ENCODE data around the gene SKAP2.
"Not testable (repeated sequence)": the region's sequence is repeated elsewhere in the genome, so short reads cannot be mapped to it uniquely, and the experiment has no call there.

Gene SKAP2

DNA sequence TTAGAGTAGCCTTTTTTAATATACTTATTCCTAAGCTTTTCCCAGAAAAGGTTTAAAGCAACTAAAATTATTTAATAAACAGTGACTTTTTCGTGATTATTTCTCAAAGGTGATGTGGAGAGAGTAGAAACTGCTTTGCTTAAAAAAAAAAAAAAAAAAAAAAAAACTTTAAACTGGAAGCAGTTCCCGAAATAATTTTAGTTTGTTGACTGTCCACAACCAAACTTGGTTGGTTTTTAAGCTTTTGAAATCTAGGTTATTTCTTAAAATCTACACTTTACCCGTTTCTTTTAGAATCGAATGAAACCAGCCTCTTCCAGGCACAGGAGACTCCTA, 7.3 kb downstream of the SKAP2 start:
- DNase-seq = no peak

DNA sequence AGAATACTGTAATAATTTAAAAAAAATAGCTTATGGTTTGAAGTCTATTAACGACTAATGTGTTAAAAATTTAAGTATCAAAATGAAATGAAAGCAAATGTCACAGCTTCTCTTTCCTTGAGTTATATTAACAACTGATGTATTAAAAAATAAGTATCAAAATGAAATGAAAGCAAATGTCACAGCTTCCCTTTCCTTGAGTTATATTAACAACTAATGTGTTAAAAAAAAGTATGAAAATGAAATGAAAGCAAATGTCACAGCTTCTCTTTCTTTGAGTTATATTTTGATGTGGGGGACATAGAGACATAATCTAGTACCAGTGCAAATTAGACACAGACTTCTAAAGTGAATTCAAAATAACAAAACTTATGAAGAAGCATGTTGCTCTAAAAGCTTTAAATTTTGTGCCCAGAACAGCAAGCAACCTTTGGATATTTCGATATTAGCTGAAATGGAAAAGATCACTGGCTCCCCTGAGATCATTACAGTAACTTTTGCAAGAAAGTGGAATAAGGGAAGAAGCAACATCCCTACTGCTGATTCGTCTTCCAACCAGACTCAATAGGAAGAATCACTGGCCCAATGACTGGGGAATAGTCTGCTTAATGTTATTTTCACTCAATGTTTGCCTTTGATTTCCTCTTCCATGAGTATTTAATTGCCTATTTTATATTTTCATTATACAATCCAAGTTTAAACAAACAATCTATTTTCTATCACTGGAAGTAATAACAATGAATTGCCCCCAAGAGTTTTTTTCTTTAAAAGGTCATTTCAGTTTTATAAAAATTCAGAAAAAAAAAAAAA, 8.0 kb downstream of the SKAP2 start:
- peak; percentile 16 for DNase-seq

DNA sequence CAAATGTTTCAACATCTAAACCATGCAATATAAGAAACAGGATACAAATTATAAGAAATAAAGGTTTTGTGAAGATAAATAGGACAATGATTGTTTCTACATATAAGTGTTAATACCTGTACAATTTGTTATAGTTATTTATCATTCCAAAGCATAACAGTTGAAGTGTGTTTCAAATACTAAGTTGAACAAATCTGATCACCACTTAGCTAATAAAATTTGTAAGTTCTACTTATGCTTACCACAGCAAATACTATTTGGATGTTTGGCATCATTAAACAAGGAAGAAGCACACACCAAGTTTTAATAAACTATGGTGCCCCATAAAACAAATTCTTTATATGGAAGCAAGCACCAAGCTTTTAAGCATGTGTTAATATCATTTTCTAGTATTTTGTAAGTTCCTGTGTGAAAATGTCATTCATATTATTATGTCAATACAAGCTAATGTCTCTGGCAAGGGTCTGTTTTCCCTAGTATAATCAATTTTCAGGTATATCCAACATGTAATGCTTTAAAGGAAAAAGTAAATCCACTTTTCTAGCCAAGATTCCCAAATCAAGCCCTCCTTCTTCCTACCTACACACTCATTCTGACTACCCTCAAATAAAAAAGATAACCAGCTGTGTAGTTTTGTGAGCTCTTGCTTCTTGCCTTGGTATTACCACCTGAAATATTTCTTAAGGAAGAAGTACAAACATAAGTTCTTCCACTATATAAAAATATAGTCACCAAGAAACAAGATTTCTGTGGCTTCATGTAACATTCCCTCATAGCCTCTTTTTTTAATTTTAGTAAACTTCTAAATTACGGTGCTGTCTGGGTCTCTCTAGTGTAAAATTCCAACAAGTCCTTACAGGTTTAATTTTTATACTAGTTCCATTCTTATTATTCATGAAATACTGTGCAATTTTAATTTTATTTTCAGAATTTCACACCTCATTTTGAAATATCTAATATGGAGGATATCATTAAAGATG, 9.2 kb downstream of the SKAP2 start:
- DNase-seq = no peak

DNA sequence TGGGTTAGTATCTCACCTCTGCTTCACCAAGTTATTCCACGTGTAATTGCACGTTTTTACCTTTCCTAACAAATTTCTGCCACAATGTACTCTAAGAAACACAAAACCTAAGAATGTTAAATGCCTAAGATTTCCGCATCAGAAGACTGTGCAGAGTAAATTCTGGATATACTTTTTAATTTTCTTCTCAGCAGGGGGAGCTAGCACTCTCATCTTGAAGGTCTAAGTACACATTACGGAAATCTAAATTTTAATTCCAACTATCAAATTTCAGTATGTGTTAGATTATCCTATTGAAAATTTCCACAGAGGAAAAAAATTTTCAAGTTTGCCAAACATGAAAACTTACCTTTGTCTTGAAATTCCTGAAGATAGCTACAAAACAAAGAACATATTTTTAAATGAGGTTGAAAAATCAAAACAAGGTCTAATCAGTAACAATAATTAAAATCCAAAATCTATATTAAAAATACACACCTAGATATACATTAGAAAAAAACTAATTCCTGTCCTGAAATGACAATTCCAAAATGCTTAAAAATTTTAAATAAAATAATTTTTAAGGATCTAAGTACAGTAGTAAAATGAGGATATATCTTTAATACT, 10.5 kb downstream of the SKAP2 start:
- peak; percentile 50 for DNase-seq

DNA sequence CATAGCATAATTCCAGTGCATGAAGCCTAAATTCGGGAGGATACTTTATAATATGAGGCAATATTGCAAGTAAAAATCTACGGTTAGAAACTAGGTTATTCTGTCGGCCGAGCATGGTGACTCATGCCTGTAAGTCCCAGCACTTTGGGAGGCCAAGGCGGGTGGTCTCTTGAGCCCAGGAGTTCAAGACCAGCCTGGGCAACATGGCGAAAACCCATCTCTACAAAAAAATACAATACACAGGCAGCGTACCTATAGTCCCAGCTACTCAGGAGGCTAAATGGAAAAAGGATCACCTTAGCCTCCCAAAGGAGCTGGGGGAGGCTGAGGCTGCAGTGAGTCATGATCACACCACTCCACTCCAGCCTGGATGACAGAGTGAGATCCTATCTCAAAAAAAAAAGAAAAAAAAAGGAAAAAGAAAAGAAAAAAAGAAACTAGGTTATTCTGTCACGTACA, 14.2 kb downstream of the SKAP2 start:
- no peak for DNase-seq

DNA sequence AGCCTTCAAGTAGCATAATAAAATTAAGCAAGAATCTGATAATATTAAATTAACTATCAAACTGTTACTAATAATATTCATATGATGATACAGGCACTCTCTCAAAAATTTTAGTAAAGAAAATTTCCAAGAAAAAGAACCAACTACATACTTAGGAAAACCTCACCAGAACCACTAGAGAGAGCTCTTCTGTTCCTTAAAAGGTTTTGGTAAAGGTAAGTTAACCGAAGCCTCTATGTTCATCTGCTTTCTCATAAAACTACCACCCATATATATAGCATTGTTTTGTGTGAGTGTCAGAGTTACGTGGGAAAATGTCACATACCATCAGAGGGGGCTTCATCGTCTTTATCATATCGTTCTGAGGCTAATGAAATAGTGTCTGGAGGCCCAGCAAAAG, 20.7 kb downstream of the SKAP2 start:
- DNase-seq = no peak

DNA sequence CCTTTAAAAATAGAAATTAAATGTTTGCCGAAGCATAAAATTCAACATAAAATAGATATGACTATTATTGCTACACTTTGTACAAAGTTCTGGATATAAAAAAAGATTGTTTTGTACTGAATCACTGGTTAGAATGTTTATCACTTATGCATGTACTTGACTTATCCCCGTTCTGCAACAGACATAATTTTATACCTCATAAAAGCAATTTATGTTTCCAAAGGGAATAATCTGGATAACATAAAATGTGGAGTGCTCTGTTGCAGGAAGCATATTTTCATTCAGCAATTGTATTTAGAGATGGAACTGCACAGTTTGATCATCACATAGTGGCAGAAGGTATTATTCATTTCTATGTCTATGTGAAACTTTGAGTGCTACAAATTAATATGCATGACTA, 21.5 kb downstream of the SKAP2 start:
- no peak for DNase-seq

DNA sequence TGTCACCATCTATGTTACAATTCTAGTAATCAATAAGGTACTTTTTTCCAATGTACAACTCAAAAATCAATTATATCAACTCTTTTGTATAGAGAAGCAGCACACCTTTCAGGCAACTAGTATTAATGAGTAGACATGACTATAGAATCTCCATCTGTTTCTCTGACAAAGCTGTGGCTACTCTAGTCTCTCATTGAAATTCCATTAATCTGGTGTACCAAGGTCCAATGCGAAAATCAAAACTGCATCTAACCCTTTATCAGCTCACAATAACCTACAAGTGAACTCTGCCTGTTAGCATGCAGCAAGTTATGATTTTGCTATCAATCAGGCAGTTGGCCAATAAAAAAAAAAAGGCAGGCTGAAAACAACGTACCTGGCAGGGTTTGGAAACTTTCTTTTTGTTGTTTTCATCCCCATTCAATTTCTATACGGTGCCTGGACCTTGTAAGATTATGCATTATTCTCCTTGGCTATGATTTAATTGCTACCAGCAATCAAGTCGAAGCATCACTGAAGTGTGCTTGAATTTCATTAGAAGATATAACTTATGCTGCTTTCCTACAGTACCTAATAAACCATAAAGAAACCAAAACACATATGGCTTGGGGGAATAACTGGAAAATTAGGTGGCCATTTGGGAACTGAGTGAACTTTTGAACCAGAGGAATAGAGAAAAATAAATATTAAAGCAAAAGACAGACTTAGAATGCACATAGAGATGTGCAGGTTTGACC, 23.2 kb downstream of the SKAP2 start:
- DNase-seq = no peak

DNA sequence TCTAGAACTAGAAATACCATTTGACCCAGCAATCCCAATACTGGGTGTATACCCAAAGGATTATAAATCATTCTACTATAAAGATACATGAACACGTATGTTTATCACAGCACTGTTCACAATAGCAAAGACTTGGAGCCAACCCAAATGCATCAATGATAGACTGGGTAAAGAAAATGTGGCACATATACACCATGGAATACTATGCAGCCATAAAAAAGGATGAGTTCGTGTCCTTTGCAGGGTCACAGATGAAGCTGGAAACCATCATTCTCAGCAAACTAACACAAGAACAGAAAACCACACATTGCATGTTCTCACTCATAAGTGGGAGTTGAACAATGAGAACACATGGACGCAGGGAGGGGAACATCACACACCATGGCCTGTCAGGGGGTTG, 27.6 kb downstream of the SKAP2 start:
- DNase-seq = not testable (repeated sequence)

DNA sequence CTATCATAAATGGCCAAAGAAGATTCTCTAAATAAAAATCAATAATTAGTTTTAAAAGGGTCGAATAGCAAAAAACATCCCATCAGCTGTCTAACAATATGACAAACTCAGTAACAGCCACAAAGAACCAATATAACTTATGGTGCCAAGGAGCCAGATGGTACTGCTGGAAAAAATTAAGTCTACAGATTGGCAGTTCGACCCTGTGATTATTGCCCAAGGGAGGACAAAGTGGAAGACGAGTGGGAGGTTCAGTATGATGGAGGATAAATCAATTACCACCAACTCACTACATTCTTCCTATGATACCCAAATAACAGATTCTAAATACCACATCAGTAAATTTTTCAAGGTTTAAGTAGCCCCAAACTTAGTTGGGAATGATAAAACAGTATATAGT, 49.0 kb downstream of the SKAP2 start:
- DNase-seq = no peak

DNA sequence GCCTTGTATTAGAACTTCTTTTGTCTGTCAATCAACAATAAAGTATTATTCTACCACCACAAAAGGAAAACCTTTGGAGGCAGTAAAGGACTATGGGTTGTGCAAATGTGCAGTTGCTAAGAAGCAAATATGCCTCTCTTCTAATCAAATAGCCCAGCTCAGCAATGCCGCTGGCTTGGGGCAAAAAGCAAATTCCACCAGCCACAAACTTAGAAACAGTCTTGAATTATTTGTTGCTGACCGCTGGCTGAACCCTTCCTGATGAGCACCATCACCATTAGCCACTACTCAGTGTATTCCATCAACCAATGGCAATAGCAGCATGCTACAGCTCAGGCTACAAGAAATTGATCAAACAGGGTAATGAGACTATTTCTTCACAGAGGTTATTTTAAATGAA, 51.0 kb downstream of the SKAP2 start:
- DNase-seq = no peak

DNA sequence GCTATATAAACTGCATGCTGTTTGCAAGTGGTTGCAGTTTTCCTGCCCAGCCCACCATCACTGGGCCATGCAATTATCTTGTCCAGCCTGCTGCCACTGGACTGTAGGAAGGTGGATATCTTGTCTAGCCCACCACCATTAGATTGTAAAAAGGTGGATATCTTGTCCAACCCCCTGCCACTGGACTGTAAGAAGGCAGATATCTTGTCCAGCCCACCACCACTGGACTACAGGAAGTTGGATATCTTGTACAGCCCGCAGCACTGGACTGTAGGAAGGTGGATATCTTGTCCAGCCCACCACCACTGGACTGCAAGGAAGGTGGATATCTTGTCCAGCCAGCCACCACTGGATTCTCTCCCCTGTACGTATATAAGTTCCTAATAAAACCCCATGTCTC, 69.8 kb downstream of the SKAP2 start:
- DNase-seq = no peak

DNA sequence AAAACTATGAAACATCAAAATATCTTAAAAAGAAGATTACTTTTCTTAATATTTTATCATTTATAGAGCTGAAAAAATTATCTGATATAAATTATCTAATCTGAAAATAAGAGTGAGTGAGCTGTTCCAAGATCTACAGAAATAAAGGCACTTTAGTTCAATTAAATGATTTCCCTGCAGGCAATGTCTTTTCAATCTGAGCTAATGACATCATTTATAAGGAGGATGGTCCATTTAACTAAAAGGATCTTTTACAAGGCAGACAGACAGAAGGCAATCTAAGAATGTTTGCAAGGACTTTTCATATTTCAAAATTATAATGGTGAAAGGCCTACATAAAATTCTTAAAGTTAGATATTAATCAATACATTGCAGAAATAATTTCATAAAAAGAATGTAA, 71.8 kb downstream of the SKAP2 start:
- no peak for DNase-seq

DNA sequence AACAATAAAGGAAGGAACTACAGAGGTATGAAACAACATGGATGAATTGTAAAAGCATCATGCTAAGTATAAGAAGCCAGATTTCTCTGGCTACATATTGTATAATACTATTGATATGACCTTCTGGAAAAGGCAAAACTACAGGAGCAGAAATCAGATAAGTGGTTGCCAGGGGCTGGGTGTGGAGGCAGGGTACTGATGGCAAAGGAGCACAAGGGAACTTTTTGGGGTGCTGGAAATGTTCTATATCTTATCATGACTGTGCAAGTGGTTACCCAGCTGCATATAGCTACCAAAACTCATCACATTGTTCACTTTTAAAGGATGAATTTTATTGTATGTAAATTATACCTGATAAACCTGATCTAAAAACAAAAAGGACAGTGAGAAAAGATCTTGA, 72.4 kb downstream of the SKAP2 start:
- DNase-seq = no peak

DNA sequence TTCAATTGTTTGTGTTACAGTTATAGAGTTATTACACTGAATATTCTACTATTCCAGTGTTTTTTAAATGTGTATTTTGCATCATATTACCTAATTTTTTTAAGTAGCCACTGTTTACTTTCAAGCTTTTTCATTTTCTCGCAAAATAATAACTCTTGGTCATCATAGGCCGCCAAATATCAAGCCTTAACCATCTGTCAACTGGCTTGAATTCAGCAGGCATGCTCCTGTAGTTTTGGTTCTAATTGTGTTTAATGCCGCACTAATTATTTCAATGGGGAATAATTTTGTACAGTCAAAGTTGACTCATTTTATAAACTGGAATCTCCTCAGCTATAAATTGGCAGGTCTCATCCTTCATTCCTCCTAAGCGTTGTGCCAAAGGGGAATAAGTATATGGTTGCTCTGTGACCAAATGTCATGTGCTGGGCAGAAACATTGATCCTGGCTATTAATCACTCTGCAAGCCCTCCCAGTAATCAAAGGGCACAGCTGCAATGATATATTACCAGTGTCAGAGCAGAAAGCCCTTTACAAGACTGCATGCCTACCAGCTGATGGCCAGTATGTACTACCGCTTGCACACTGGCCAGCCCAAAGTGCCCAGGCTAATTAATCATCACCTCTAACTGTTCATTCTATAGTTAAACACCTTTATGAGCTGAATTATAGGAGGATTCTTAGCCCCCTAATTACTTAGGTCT, 74.8 kb downstream of the SKAP2 start:
- DNase-seq = no peak

DNA sequence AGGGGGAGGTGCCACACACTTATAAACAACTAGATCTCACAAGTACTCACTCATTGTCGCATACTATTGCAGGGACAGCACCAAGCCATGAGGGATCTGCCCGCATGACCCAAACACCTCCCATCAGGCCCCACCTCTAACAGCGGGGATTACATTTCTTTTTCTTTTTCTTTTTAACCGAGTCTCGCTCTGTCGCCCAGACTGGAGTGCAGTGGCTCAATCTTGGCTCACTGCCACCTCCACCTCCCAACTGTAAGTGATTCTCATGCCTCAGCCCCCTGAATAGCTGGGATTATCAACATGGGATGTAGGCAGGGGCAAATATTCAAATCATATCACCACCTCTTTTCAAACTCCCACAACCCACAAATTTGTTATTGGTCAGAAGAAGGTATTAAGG, 76.7 kb downstream of the SKAP2 start:
- DNase-seq = no peak

DNA sequence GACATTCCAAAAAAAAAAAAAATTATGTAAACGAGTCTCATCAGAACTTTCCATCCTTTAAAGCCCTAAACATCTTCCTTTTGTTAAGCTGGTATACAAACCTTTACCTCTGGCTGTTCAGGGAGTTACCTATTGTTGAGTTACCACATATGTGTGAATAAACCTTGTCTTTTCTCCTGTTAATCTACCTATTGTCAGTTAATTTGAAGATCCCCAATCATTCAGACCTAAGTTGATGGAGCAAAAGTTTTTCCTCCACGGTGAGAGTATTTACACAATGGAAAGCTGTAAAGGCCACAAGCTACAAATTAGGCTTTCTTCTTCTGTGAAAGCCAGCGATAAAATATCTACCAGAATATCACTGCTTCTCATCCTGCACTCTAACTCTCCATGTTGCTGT, 80.3 kb downstream of the SKAP2 start:
- no peak for DNase-seq

DNA sequence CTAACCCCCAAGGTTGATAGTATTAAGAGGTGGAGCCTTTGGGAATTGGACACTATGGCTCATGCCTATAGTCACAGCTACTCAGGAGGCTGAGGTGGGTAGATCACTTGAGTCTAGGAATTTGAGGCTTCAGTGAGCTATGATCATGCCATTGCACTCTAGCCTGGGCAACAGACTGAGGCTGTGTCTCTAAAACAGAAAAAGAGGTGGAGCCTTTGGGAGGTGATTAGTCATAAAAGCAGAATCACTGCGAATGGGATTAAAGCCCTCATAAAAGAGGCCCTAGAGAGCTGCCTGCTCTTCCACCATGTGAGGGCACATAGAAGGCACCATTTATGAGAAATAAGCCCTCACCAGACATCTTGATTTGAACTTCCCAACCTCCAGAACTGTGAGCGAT, 81.9 kb downstream of the SKAP2 start:
- no peak for DNase-seq

DNA sequence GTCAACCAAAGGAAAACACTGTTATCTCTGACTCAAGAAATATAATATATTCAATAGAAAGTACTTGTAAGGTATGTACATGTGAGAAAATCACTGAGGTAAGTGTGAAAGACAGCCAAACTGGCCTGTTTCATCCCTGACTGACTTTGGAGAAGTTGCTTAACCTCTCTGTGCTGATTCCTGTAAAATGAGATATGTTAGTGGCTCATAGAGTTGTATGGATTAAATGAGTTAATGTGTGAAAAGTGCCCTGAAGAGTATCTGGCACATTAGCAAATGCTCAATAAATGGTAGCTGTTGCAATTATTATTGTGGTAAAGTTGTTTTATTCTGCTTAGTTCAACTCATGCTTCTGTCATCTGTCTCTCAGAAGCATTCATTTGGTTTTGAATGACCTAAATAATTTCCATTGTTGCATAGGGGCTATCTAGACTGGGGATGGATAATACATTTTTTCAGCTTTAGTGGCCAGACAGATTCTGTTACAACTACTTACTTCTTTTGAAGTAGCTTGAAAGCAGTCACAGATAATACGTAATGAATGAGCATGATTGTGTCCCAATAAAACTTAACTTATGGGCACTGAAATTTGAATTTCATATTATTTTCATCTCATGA, 84.3 kb downstream of the SKAP2 start:
- no peak for DNase-seq

DNA sequence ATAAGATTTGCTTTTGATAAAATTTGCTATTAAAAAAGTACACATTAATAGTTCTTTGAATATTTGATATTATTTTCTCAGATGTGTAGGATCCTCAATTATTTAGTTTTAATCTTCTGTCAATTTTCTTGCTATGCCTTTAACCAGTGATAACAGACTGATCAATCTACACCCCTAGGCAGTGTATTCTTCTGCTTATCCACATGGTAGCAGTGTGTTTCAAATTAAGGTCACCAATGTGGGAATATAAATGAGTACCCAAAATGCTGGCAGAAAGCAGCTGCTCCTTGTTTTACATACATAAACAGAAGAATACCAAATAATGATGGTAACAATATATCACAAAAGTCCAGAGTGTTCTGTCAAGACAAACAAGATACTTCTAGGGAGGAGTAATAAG, 87.0 kb downstream of the SKAP2 start:
- DNase-seq = no peak

DNA sequence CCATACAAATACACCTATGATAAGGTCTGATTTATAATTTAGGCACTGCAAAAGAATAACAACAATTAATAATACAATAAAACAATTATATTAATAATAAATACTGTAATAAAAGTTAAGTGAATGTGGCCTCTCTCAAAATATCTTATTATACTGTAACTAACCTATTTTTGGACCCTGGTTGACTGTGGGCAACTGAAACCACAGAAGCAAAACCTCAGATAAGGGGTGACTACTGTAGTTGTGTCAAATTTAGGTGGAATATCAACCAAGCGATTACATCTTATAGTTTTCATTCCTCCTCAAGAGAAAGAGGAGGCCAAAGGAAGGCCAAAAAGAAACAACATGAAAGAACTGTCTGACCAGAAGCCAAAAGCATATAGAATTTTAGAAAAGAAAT, 103.9 kb downstream of the SKAP2 start:
- DNase-seq = no peak

DNA sequence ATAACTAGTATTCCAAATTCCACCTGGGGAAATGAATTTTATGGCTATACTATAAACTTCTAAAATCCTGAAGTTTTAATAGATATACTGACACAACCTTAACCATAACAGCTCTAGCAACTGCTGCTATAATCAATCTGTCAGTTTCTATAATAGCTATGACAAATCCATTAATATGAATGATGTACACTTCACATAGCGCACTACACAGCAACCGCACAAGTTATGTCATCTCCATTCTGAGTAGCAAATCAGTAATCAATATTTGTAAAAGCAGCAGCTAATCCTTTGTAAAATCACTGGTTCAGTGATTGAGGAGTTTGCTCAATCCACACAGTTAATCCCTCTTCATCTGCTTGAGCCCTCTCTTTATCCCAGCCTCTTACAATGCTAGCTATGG, 105.3 kb downstream of the SKAP2 start:
- DNase-seq = no peak
